ENCODE measurements around the gene PTPRH. TPM values are rescaled to one million over a fixed set of nuclear protein-coding genes. Genes with fewer than 3 reads are reported as not detected.

PTPRH gene
- total and polyA plus RNA-seq, 9 of the 15 experiments (the other 6 are each of a cell fraction or from before 2014, with no cell fraction given): 0.87 to 34.3 (median 22.7) TPM

DNA sequence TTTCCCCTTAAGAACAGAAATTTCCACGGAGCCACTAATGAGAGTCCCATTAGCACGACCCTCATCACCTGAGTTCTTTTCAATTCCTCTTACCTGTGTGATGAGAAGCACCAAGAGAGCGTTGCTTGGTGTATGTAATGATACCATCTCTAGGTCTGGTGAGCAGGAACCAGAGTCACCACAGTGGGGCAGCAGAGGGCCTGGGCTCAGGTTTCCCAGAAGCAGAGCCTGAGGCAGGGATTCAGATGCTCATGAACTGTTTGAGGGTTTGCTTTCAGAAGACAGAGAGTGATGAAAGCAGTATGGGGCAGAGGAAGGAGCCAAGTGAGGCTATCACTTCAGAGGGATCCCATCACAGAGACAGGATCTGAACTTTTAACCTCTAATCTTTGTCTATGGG, 3.1 kb upstream of the PTPRH start (continued):
- TF ChIP-seq, protein P1, sequence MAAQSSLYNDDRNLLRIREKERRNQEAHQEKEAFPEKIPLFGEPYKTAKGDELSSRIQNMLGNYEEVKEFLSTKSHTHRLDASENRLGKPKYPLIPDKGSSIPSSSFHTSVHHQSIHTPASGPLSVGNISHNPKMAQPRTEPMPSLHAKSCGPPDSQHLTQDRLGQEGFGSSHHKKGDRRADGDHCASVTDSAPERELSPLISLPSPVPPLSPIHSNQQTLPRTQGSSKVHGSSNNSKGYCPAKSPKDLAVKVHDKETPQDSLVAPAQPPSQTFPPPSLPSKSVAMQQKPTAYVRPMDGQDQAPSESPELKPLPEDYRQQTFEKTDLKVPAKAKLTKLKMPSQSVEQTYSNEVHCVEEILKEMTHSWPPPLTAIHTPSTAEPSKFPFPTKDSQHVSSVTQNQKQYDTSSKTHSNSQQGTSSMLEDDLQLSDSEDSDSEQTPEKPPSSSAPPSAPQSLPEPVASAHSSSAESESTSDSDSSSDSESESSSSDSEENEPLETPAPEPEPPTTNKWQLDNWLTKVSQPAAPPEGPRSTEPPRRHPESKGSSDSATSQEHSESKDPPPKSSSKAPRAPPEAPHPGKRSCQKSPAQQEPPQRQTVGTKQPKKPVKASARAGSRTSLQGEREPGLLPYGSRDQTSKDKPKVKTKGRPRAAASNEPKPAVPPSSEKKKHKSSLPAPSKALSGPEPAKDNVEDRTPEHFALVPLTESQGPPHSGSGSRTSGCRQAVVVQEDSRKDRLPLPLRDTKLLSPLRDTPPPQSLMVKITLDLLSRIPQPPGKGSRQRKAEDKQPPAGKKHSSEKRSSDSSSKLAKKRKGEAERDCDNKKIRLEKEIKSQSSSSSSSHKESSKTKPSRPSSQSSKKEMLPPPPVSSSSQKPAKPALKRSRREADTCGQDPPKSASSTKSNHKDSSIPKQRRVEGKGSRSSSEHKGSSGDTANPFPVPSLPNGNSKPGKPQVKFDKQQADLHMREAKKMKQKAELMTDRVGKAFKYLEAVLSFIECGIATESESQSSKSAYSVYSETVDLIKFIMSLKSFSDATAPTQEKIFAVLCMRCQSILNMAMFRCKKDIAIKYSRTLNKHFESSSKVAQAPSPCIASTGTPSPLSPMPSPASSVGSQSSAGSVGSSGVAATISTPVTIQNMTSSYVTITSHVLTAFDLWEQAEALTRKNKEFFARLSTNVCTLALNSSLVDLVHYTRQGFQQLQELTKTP (IDR thresholded peaks at IDR 0.05; ENCODE audit: low read depth in 1 of 2, partially characterized antibody in 2 of 2): peak; percentile 38 to 40
- TF ChIP-seq SP1 (CRISPR knock-in tag; IDR thresholded peaks at IDR 0.05) (peak; percentile 49; the same call in 1 of the 2 replicates), NR4A1 (CRISPR knock-in tag; IDR thresholded peaks at IDR 0.05) (no peak), NR4A1 (tag; IDR thresholded peaks at IDR 0.05) (0 out of 2 replicates have a peak, but pooled peaks have one; percentile 38), EP400 (IDR thresholded peaks at IDR 0.05) (peak; percentile 46), MTA1 (IDR thresholded peaks at IDR 0.05; ENCODE audit: borderline replicate concordance) (0 out of 2 replicates have a peak, but pooled peaks have one; percentile 15), ARID3B (CRISPR knock-in tag; IDR thresholded peaks at IDR 0.05; ENCODE audit: borderline replicate concordance) (no peak), HDAC1 (IDR thresholded peaks at IDR 0.05) (0 out of 4 replicates have a peak, but pooled peaks of 1 of the 2 experiments have one; percentile 29), TGIF2 (CRISPR knock-in tag; IDR thresholded peaks at IDR 0.05) (no peak), CREM (IDR thresholded peaks at IDR 0.05; ENCODE audit: low read depth) (peak; percentile 44; the same call in 1 of the 2 replicates), ZNF445 (CRISPR knock-in tag; IDR thresholded peaks at IDR 0.05; ENCODE audit: low read depth) (no peak), ZEB2 (IDR thresholded peaks at IDR 0.05) (0 out of 2 replicates have a peak, but pooled peaks have one; percentile 36), RCOR1 (IDR thresholded peaks at IDR 0.05; ENCODE audit: borderline replicate concordance in 1 of 2, low read depth in 2 of 2, low read length in 2 of 2) (peak in 1 of 2 experiments; percentile 93; a peak in 2 of 4 replicates), KLF13 (tag; IDR thresholded peaks at IDR 0.05; ENCODE audit: borderline replicate concordance, low read depth) (0 out of 2 replicates have a peak, but pooled peaks have one; percentile 23), ARID3A (IDR thresholded peaks at IDR 0.05; ENCODE audit: borderline replicate concordance, low read depth, low read length) (no peak), CC2D1A (IDR thresholded peaks at IDR 0.05) (peak; percentile 67; the same call in 1 of the 2 replicates), MBD2 (IDR thresholded peaks at IDR 0.05; ENCODE audit: borderline replicate concordance, low read depth) (no peak), RBM17 (IDR thresholded peaks at IDR 0.05; ENCODE audit: borderline replicate concordance, low read depth, low read length) (no peak), DLX4 (CRISPR knock-in tag; IDR thresholded peaks at IDR 0.05) (no peak), KDM1A (IDR thresholded peaks at IDR 0.05) (peak in 1 of 2 experiments; percentile 45; a peak in 1 of 4 replicates)
- TF ChIP-seq, protein P2, sequence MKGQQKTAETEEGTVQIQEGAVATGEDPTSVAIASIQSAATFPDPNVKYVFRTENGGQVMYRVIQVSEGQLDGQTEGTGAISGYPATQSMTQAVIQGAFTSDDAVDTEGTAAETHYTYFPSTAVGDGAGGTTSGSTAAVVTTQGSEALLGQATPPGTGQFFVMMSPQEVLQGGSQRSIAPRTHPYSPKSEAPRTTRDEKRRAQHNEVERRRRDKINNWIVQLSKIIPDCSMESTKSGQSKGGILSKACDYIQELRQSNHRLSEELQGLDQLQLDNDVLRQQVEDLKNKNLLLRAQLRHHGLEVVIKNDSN (CRISPR knock-in tag; IDR thresholded peaks at IDR 0.05): no peak

Measured in K562 (cell line).